Measurements from ENCODE around the gene HNRNPL.
"Not testable (repeated sequence)": the region's sequence is repeated elsewhere in the genome, so short reads cannot be mapped to it uniquely, and the experiment has no call there.

Gene HNRNPL

DNA sequence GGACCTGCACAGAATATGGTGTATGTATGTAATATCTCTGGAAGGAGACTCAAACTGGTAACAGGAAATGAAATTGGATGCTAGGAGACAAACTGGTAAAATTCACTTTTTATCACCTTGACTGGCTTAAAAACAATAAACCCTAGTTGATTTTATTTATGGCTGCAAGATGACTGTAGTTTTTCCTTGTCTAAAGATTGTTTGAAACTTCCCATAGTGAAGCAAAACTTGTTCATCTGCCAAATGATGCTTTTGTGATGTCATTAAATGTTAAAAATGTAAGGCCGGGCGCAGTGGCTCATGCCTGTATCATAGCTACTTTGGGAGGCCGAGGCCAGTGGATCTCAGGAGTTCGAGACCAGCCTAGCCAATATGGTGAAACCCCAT, 15.7 kb downstream of the HNRNPL start:
- H3K9ac ChIP-seq (ENCODE audit: low read length) = no peak overlapping the region
- H3K9me3 ChIP-seq (ENCODE audit: control insufficient read depth, low read depth, low read length) = no peaks in the 10 kb centered on the region
- no peaks in the 10 kb centered on the region for H3K27me3 ChIP-seq (ENCODE audit: control insufficient read depth, insufficient read depth, low read length)
- H3K36me3 ChIP-seq (ENCODE audit: control insufficient read depth, low read depth, low read length) = peaks cover 45% of the 10 kb centered on the region
- no peak overlapping the region for H3K4me3 ChIP-seq (ENCODE audit: low read length)
- peaks cover 7% of the 10 kb centered on the region for H3K4me1 ChIP-seq (ENCODE audit: control insufficient read depth, low read depth, low read length)
- no peak overlapping the region for H3K27ac ChIP-seq (ENCODE audit: low read length)

DNA sequence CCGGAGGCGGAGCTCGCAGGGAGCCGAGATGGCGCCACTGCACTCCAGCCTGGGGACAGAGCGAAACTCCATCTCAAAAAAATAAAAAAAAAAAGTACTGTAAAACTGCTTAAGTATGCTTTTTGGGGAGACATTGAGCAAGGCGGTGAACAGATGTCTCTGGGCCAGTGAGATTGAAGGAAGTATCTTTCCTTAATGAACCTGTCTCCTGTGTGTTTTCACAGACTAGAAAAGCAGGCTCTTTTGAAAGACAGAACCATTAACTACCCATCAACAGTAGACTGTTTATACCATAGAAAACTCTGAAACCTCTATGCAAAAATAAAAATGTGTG, 16.7 kb downstream of the HNRNPL start:
- H3K27me3 ChIP-seq (ENCODE audit: control insufficient read depth, insufficient read depth, low read length) = no peaks in the 10 kb centered on the region
- H3K4me3 ChIP-seq (ENCODE audit: low read length) = no peak overlapping the region
- H3K36me3 ChIP-seq (ENCODE audit: control insufficient read depth, low read depth, low read length) = peaks cover 35% of the 10 kb centered on the region
- no peak overlapping the region for H3K27ac ChIP-seq (ENCODE audit: low read length)
- no peaks in the 10 kb centered on the region for H3K9me3 ChIP-seq (ENCODE audit: control insufficient read depth, low read depth, low read length)
- H3K4me1 ChIP-seq (ENCODE audit: control insufficient read depth, low read depth, low read length) = peaks cover 7% of the 10 kb centered on the region
- no peak overlapping the region for H3K9ac ChIP-seq (ENCODE audit: low read length)

DNA sequence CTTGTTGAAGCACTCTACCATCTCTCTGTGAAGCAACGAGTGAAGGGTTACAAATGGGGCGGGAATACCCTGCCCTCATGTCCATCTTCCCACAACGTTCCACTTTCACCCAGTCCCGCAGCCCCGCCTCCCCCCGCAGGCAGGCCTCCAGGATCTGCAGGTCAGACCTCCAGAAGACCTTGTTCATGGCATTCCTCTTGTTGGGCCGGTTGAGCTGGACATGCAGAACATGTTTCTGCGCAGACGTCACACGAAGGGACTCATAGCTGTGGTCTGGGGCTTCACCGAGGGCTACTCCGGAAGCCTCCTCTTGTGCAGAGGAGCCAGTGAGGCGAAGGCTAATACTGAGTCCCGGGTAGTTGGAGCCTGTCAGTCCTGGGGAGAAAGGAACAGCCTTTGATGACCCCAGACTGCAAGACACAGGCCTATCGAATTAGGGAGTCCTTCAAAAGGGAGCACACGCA, 18.6 kb downstream of the HNRNPL start:
- Histone ChIP-seq H3K9me3 (ENCODE audit: control insufficient read depth, low read depth, low read length) (no peaks in the 10 kb centered on the region), H3K9ac (ENCODE audit: low read length) (peak overlapping the region; percentile 63), H3K36me3 (ENCODE audit: control insufficient read depth, low read depth, low read length) (peaks cover 16% of the 10 kb centered on the region), H3K4me3 (ENCODE audit: low read length) (peak overlapping the region; percentile 82), H3K27me3 (ENCODE audit: control insufficient read depth, insufficient read depth, low read length) (no peaks in the 10 kb centered on the region), H3K27ac (ENCODE audit: low read length) (peak overlapping the region; percentile 25), H3K4me1 (ENCODE audit: control insufficient read depth, low read depth, low read length) (peaks cover 7% of the 10 kb centered on the region)

DNA sequence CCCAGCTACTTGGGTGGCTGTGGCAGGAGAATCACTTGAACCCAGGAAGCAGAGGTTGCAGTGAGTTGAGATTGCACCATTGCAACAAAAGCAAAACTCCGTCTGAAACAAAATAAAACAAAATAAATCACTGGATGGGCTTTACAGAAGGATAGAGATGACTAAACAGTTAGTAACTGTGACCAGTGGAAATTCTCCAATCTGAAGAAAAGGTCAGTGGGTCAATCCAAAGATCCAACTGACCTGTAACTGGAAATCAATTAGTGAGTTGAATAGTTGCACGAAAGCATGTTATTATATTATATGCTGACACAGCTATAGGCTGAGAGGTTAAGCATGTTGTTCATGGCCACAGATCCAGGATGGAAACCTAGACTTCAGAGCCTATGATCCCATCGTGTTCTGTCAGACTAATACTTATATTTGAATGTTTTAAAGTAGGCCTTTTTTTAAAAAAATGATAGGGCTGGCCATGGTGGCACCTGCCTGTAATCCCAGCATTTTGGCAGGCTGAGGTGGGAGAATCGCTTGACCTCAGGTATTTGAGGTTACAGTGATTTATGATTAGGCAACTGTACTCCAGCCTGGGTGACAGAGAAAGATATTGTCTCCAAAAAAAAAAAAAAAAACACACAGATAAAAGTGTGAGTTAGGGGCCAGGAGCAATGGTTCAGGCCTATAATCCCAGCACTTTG, 19.6 kb downstream of the HNRNPL start:
- no peaks in the 10 kb centered on the region for H3K27me3 ChIP-seq (ENCODE audit: control insufficient read depth, insufficient read depth, low read length)
- no peak overlapping the region for H3K27ac ChIP-seq (ENCODE audit: low read length)
- H3K9me3 ChIP-seq (ENCODE audit: control insufficient read depth, low read depth, low read length) = no peaks in the 10 kb centered on the region
- no peak overlapping the region for H3K9ac ChIP-seq (ENCODE audit: low read length)
- H3K4me1 ChIP-seq (ENCODE audit: control insufficient read depth, low read depth, low read length) = peaks cover 8% of the 10 kb centered on the region
- no peak overlapping the region for H3K4me3 ChIP-seq (ENCODE audit: low read length)
- peaks cover 8% of the 10 kb centered on the region for H3K36me3 ChIP-seq (ENCODE audit: control insufficient read depth, low read depth, low read length)

DNA sequence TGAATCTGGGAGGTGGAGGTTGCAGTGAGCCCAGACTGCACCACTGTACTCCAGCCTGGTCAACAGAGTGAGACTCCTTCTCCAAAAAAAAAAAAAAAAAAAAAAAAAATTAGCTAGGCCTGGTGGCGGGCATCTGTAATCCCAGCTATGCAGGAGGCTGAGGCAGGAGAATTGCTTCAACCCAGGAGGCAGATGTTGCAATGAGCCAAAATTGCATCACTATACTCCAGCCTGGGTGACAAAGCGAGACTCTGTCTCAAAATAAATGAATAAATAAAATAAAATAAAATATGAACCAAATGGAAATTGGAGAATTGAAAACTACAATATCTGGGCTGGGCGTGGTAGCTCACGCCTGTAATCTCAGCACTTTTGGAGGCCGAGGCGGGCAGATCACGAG, 20.6 kb downstream of the HNRNPL start:
- not testable (repeated sequence) for H3K4me3 ChIP-seq (ENCODE audit: low read length); H3K27me3 ChIP-seq (ENCODE audit: control insufficient read depth, insufficient read depth, low read length); H3K9ac ChIP-seq (ENCODE audit: low read length); H3K36me3 ChIP-seq (ENCODE audit: control insufficient read depth, low read depth, low read length); H3K27ac ChIP-seq (ENCODE audit: low read length); H3K9me3 ChIP-seq (ENCODE audit: control insufficient read depth, low read depth, low read length)
- peaks cover 17% of the 10 kb centered on the region for H3K4me1 ChIP-seq (ENCODE audit: control insufficient read depth, low read depth, low read length)

DNA sequence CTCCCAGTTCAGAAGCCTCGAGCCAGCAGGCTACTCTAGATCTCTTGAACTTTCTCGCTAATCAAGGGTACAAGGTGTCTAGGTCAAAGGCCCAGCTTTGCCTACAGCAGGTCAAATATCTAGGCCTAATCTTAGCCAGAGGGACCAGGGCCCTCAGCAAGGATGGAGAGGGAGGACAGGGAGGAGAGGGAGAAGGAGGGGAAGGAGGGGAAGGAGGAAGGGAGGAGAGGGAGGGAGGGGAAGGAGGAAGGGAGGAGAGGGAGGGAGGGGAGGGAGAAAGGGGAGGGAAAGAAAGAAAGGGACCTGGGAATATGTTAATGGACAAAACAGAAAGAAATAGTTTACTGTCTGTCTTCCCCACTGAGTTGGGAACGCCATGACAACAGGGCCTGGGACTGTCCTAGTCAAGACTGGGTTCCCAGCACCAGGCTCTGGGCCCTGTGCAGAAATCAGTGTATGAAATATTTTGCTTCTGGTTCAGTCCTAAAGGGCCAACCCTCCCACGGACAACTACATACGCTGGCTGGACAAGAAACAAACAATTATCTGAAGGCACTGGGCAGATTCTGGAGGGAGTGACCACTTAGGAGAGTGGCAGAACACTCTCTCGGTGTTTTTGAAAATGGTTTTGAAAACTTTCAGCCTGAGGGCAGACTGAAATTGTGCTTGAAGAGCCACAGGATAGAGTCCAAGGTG, 22.8 kb downstream of the HNRNPL start:
- H3K9me3 ChIP-seq (ENCODE audit: control insufficient read depth, low read depth, low read length) = no peaks in the 10 kb centered on the region
- no peak overlapping the region for H3K4me3 ChIP-seq (ENCODE audit: low read length)
- peaks cover 8% of the 10 kb centered on the region for H3K36me3 ChIP-seq (ENCODE audit: control insufficient read depth, low read depth, low read length)
- H3K9ac ChIP-seq (ENCODE audit: low read length) = no peak overlapping the region
- no peak overlapping the region for H3K27ac ChIP-seq (ENCODE audit: low read length)
- H3K4me1 ChIP-seq (ENCODE audit: control insufficient read depth, low read depth, low read length) = peaks cover 18% of the 10 kb centered on the region
- no peaks in the 10 kb centered on the region for H3K27me3 ChIP-seq (ENCODE audit: control insufficient read depth, insufficient read depth, low read length)

DNA sequence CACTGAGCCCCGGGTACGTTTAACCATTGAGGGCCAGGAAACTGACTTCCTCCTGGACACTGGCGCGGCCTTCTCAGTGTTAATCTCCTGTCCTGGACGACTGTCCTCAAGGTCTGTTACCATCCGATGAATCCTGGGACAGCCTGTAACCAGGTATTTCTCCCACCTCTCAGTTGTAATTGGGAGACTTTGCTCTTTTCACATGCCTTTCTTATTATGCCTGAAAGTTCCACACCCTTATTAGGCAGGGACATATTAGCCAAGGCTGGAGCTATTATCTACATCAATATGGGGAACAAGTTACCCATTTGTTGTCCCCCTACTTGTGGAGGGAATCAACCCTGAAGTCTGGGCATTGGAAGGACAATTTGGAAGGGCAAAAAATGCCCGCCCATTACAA, 23.9 kb downstream of the HNRNPL start:
- not testable (repeated sequence) for H3K36me3 ChIP-seq (ENCODE audit: control insufficient read depth, low read depth, low read length); H3K9me3 ChIP-seq (ENCODE audit: control insufficient read depth, low read depth, low read length); H3K27ac ChIP-seq (ENCODE audit: low read length); H3K27me3 ChIP-seq (ENCODE audit: control insufficient read depth, insufficient read depth, low read length); H3K4me3 ChIP-seq (ENCODE audit: low read length); H3K9ac ChIP-seq (ENCODE audit: low read length)
- peaks cover 16% of the 10 kb centered on the region for H3K4me1 ChIP-seq (ENCODE audit: control insufficient read depth, low read depth, low read length)

DNA sequence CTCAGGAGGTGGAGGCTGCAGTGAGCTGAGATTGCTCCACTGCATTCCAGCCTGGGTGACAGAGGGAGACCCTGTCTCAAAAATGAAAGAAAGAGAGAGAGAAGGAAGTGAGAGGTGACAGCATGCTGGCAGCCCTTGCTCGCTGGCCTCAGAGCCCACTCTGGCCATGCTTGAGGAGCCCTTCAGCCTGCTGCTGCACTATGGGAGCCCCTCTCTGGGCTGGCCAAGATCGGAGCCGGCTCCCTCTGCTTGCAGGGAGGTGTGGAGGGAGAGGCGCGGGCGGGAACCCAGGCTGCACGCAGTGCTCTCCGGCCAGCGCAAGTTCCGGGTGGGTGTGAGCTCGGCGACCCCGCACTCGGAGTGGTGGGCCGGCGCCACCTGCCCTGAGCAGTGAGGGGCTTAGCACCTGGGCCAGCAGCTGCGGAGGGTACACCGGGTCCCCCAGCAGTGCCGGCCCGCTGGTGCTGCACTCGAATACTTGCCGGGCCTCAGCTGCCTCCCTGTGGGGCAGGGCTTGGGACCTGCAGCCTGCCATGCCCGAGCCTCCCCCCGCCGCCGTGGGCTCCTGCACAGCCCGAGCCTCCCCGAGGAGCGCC, 28.5 kb downstream of the HNRNPL start:
- peaks cover 16% of the 10 kb centered on the region for H3K4me1 ChIP-seq (ENCODE audit: control insufficient read depth, low read depth, low read length)
- not testable (repeated sequence) for H3K27me3 ChIP-seq (ENCODE audit: control insufficient read depth, insufficient read depth, low read length); H3K36me3 ChIP-seq (ENCODE audit: control insufficient read depth, low read depth, low read length); H3K4me3 ChIP-seq (ENCODE audit: low read length); H3K27ac ChIP-seq (ENCODE audit: low read length); H3K9ac ChIP-seq (ENCODE audit: low read length); H3K9me3 ChIP-seq (ENCODE audit: control insufficient read depth, low read depth, low read length)

DNA sequence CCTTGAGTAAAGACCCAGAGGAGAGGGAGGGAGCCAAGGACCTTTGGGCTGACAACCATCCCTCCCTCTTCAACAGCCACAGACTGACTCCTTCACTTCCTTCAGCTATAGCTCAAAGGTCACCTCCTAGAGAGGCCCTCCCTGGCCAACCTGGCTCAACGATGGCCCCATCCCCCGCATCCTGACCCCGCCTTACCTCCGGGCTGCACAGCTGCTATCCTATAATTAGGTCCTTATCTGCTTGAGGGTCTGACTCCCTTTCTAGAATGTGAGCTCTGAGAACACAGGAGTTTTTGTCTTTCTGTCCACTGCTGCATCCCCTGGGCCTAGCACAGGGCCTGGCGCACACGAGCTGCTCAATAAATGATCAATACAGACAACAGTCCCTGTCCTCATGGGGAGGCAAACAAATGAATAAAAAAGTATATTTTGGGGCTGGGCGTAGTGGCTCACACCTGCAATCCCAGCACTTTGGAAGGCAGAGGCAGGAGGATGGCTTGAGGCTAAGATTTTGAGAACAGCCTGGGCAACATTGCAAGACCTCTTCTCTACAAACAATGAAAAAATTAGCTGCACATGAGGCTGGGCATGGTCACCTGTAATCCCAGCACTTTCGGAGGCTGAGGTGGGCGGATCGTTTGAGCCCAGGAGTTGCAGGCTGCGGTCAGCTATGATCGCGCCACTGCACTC, 30.4 kb downstream of the HNRNPL start:
- Histone ChIP-seq H3K4me3 (ENCODE audit: low read length) (no peak overlapping the region), H3K9me3 (ENCODE audit: control insufficient read depth, low read depth, low read length) (no peaks in the 10 kb centered on the region), H3K36me3 (ENCODE audit: control insufficient read depth, low read depth, low read length) (peaks cover 15% of the 10 kb centered on the region), H3K27ac (ENCODE audit: low read length) (no peak overlapping the region), H3K27me3 (ENCODE audit: control insufficient read depth, insufficient read depth, low read length) (no peaks in the 10 kb centered on the region), H3K4me1 (ENCODE audit: control insufficient read depth, low read depth, low read length) (peaks cover 8% of the 10 kb centered on the region), H3K9ac (ENCODE audit: low read length) (no peak overlapping the region)

DNA sequence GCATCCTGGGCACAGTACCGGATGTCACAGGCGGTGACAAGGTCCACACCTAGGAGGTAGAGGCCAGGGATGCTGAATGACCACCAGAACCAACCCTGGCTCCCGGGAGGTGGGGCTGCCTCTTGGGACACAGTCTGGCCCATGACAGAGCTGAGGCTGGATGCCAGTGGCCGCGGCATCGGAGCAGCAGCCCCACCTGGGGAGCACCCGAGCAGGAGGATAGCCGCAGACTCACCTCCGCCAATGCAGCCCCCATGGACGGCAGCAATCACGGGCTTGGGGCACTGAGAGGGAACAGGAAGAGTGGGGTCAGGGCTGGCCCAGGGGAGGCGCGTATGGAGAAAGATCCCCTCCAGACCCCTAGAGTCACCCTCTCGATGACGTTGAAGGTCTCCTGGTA, 32.7 kb downstream of the HNRNPL start:
- Histone ChIP-seq H3K27ac (ENCODE audit: low read length) (no peak overlapping the region), H3K4me1 (ENCODE audit: control insufficient read depth, low read depth, low read length) (no peaks in the 10 kb centered on the region), H3K36me3 (ENCODE audit: control insufficient read depth, low read depth, low read length) (peaks cover 15% of the 10 kb centered on the region), H3K4me3 (ENCODE audit: low read length) (no peak overlapping the region), H3K27me3 (ENCODE audit: control insufficient read depth, insufficient read depth, low read length) (no peaks in the 10 kb centered on the region), H3K9ac (ENCODE audit: low read length) (no peak overlapping the region), H3K9me3 (ENCODE audit: control insufficient read depth, low read depth, low read length) (no peaks in the 10 kb centered on the region)

DNA sequence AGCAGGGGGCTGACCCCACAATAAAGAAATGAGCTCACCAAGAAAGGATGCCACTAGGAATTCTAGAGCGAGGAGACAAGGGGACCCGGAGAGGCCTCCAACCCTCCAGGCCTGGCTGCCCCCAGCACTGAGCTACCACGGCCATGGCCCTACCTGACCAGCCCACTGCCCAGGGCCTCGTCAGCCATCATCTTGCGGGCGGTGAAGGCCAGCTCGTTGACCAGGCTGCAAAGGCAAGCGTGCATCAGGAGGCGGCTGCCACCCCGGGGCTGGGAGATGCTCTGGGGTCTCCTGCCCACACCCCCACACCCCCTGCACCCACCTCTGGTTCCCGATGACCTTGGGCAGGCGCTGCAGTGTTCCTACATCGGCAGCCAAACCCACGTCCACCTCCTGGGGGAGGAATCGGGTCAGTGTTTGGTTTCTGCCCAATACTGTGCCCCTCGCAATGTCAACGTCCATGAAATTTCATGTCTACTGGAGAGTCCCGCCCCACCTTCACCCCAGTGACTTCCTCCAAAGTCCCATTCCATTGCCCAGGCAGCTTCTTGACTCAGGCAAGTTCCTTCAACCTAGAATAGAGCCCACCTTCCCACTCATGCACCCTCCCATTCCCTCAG, 33.5 kb downstream of the HNRNPL start:
- no peaks in the 10 kb centered on the region for H3K9me3 ChIP-seq (ENCODE audit: control insufficient read depth, low read depth, low read length)
- no peak overlapping the region for H3K4me3 ChIP-seq (ENCODE audit: low read length)
- H3K27ac ChIP-seq (ENCODE audit: low read length) = no peak overlapping the region
- peaks cover 15% of the 10 kb centered on the region for H3K36me3 ChIP-seq (ENCODE audit: control insufficient read depth, low read depth, low read length)
- no peak overlapping the region for H3K9ac ChIP-seq (ENCODE audit: low read length)
- no peaks in the 10 kb centered on the region for H3K27me3 ChIP-seq (ENCODE audit: control insufficient read depth, insufficient read depth, low read length)
- H3K4me1 ChIP-seq (ENCODE audit: control insufficient read depth, low read depth, low read length) = no peaks in the 10 kb centered on the region
